CD14-positive monocyte (primary cell): ENCODE results near the gene LRRTM4. TPM values are rescaled to one million over a fixed set of nuclear protein-coding genes. Genes with fewer than 3 reads are reported as not detected.

ENCODE experiments used
- DNase-seq, 3 donors: peaks; one replicate each; pipeline ENCODE4 v3.0.0-alpha.2; 2011 to 2022
- H2AFZ ChIP-seq: 2 replicates; pipeline ENCODE4 v1.6.0; 2012; ENCODE audit warnings: mild to moderate bottlenecking, low read depth, low read length, inconsistent platforms; ENCODE audit not compliant: insufficient read depth, poor library complexity, severe bottlenecking
- H3K27ac ChIP-seq, 2 donors: 1 replicate in 1 of 2; 2 replicates in 1 of 2; pipeline ENCODE4 v1.5.1; 2012 to 2013; ENCODE audit warnings: low read length in 2 of 2, control low read depth in 1 of 2, inconsistent platforms in 1 of 2, low read depth in 1 of 2, mild to moderate bottlenecking in 1 of 2
- H3K27me3 ChIP-seq, 2 donors: one replicate each; pipeline versions ENCODE4 v1.6.0 to v1.6.1; 2011 to 2013; ENCODE audit warnings: low read length in 2 of 2; ENCODE audit not compliant: control insufficient read depth in 2 of 2, insufficient read depth in 2 of 2
- H3K36me3 ChIP-seq, 2 donors: replicated peaks in 1 of 2; 1 replicate in 1 of 2; 2 replicates in 1 of 2; pipeline versions ENCODE4 v1.5.1 to v1.6.1; 2012 to 2013; ENCODE audit warnings: low read length in 2 of 2, control low read depth in 1 of 2, inconsistent platforms in 1 of 2, mild to moderate bottlenecking in 1 of 2; ENCODE audit not compliant: insufficient read depth in 2 of 2, control insufficient read depth in 1 of 2
- H3K4me1 ChIP-seq, 2 donors: 1 replicate in 1 of 2; 2 replicates in 1 of 2; pipeline versions ENCODE4 v1.5.1 to v1.6.1; 2012 to 2013; ENCODE audit warnings: low read length in 2 of 2, control low read depth in 1 of 2, inconsistent platforms in 1 of 2, mild to moderate bottlenecking in 1 of 2, moderate library complexity in 1 of 2; ENCODE audit not compliant: insufficient read depth in 2 of 2, control insufficient read depth in 1 of 2
- H3K4me2 ChIP-seq: replicated peaks from 2 replicates; pipeline ENCODE3; 2012; ENCODE audit warnings: low read length, moderate library complexity, mild to moderate bottlenecking; ENCODE audit not compliant: poor library complexity, severe bottlenecking; ENCODE audit errors: extremely low read depth
- H3K4me3 ChIP-seq, 3 experiments: fragments of 200-600 bp in 1 of 3; sonication (generic) in 1 of 3; replicated peaks in 1 of 3; 1 replicate in 2 of 3; 2 replicates in 1 of 3; pipeline ENCODE4 v1.5.1; 2011 to 2013; ENCODE audit warnings: low read length in 3 of 3, mild to moderate bottlenecking in 3 of 3, control low read depth in 2 of 3, low read depth in 2 of 3, inconsistent platforms in 1 of 3, moderate library complexity in 1 of 3
- H3K79me2 ChIP-seq: 2 replicates; pipeline ENCODE4 v1.6.0; 2012; ENCODE audit warnings: mild to moderate bottlenecking, control low read depth, inconsistent platforms, low read length, moderate library complexity; ENCODE audit not compliant: insufficient read depth
- H3K9ac ChIP-seq: 2 replicates; pipeline ENCODE4 v1.6.0; 2017; ENCODE audit warnings: low read length, mild to moderate bottlenecking; ENCODE audit not compliant: insufficient read depth, poor library complexity, severe bottlenecking
- H3K9me3 ChIP-seq, 2 donors: replicated peaks in 1 of 2; 1 replicate in 1 of 2; 2 replicates in 1 of 2; pipeline versions ENCODE4 v1.5.1 to v1.6.1; 2012 to 2013; ENCODE audit warnings: low read length in 2 of 2, control low read depth in 1 of 2; ENCODE audit not compliant: control insufficient read depth in 1 of 2, insufficient read depth in 1 of 2
- H4K20me1 ChIP-seq: 2 replicates; pipeline ENCODE4 v1.6.0; 2012; ENCODE audit warnings: mild to moderate bottlenecking, low read length, control low read depth, moderate library complexity; ENCODE audit not compliant: insufficient read depth
- H3K27ac Mint-ChIP-seq, 7 donors: one replicate each; pipeline ENCODE4 v1.8.0; 2020; ENCODE audit warnings: mild to moderate bottlenecking in 7 of 7, mixed read lengths in 7 of 7, moderate library complexity in 6 of 7, inconsistent platforms in 2 of 7
- H3K27me3 Mint-ChIP-seq, 3 donors: one replicate each; pipeline ENCODE4 v1.8.0; 2021 to 2022; ENCODE audit warnings: low read depth in 3 of 3, mild to moderate bottlenecking in 3 of 3, mixed read lengths in 3 of 3, moderate library complexity in 3 of 3, inconsistent platforms in 1 of 3
- H3K36me3 Mint-ChIP-seq, 2 donors: one replicate each; pipeline ENCODE4 v1.8.0; 2020; ENCODE audit warnings: mixed read lengths in 2 of 2, inconsistent platforms in 1 of 2, mild to moderate bottlenecking in 1 of 2
- H3K4me1 Mint-ChIP-seq: one replicate; pipeline ENCODE4 v1.8.0; 2020; ENCODE audit warnings: mild to moderate bottlenecking, mixed read lengths
- H3K4me3 Mint-ChIP-seq, 2 donors: one replicate each; pipeline ENCODE4 v1.8.0; 2020; ENCODE audit warnings: mild to moderate bottlenecking in 2 of 2, mixed read lengths in 2 of 2, moderate library complexity in 1 of 2
- H3K9me3 Mint-ChIP-seq, 7 donors: one replicate each; pipeline ENCODE4 v1.8.0; 2020 to 2022; ENCODE audit warnings: mixed read lengths in 7 of 7, mild to moderate bottlenecking in 6 of 7, moderate library complexity in 6 of 7, inconsistent platforms in 2 of 7
- WGBS: methylation state at CpG from one replicate; pipeline ENCODE4 v1.1.5; 2013; ENCODE audit warnings: missing lambda C conversion rate; ENCODE audit not compliant: insufficient coverage; 5-methylcytosine and 5-hydroxymethylcytosine counted together
- intact Hi-C, 2 donors: fragments of 100-400 bp; cut with micrococcal nuclease; formaldehyde crosslinking; loops; one replicate each; pipeline versions ENCODE4 v1.15.0 to v1.15.1; 2023
- polyA plus RNA-seq, 3 donors: library from polyadenylated mRNA; depleted of rRNA in 1 of 3; unstranded in 2 of 3; stranded (reverse) in 1 of 3; fragments of 300-500 nt in 2 of 3; fragments of >200 nt in 1 of 3; fragmentation: Illumina TruSeq in 2 of 3; gene quantifications; 1 replicate in 2 of 3; 2 replicates in 1 of 3; pipeline ENCODE4 v1.2.3, GENCODE V29; 2012 to 2021
- TF ChIP-seq, protein P1 (sequence below): fragments of 200-600 bp; IDR thresholded peaks from one replicate; pipeline ENCODE4 v1.8.0; 2022; ENCODE audit warnings: antibody characterized with exemption, mild to moderate bottlenecking

LRRTM4 gene
- polyA plus RNA-seq, 3 donors = not detected

DNA sequence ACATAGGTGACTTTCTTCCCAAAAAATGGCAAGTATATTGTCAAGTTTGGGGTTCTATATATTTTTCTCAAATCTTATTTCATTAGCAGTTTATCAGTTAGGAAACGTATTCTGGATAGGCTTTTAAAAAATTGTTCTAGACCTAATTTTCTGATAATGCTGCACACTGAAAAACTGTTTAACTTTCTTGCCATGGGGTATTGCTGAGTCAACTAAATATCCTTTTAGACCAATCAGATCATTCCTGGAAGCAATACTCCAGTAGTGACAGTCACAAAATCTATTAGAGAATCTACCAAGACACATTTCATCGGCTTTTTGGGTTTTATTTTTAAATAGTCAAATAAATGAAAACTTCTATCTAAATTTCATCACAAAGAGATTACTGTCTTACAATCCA lies 440.6 kb downstream of the LRRTM4 start:
- no peak overlapping the region for H3K4me2 ChIP-seq
- no peaks in the 10 kb centered on the region for H3K9me3 ChIP-seq
- H3K36me3 ChIP-seq = no peaks in the 10 kb centered on the region
- Mint-ChIP-seq H3K36me3 (no peaks in the 10 kb centered on the region), H3K27me3 (no peaks in the 10 kb centered on the region), H3K4me3 (no peak overlapping the region), H3K27ac (no peak overlapping the region), H3K4me1 (no peaks in the 10 kb centered on the region), H3K9me3 (peaks cover 0 to 6% (median 0%) of the 10 kb centered on the region in 7 donors)
- no peak for DNase-seq
- no peak overlapping the region for H3K9ac ChIP-seq
- no peaks in the 10 kb centered on the region for H4K20me1 ChIP-seq
- H3K79me2 ChIP-seq = no peaks in the 10 kb centered on the region
- no peaks in the 10 kb centered on the region for H3K4me1 ChIP-seq
- H3K27ac ChIP-seq = no peak overlapping the region
- H3K27me3 ChIP-seq = no peaks in the 10 kb centered on the region
- no CpG with 5 or more reads among the region's 2 CpGs for WGBS
- TF ChIP-seq, protein P1, sequence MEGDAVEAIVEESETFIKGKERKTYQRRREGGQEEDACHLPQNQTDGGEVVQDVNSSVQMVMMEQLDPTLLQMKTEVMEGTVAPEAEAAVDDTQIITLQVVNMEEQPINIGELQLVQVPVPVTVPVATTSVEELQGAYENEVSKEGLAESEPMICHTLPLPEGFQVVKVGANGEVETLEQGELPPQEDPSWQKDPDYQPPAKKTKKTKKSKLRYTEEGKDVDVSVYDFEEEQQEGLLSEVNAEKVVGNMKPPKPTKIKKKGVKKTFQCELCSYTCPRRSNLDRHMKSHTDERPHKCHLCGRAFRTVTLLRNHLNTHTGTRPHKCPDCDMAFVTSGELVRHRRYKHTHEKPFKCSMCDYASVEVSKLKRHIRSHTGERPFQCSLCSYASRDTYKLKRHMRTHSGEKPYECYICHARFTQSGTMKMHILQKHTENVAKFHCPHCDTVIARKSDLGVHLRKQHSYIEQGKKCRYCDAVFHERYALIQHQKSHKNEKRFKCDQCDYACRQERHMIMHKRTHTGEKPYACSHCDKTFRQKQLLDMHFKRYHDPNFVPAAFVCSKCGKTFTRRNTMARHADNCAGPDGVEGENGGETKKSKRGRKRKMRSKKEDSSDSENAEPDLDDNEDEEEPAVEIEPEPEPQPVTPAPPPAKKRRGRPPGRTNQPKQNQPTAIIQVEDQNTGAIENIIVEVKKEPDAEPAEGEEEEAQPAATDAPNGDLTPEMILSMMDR = no peak
- H3K4me3 ChIP-seq = no peak overlapping the region
- H2AFZ ChIP-seq = no peak overlapping the region
- intact Hi-C loops = no loop called here

DNA sequence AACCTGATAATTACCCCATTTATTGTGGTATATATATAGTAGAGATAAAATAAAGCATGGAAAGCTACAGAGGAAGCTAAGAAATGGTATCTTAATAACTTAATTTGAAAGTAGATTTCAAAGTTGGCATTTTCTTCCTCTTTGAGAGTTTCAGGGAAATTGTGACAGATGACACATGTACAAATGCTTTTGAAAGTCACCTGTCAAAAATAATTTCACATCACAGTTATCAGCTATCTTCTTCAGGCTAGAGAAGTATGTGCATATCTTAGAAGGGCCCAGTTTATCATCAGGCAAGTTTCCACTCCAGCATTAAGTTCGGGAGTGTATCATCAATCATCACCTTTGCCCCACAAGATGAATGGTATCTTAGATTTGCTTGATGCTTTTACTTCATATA lies 457.9 kb downstream of the LRRTM4 start:
- H4K20me1 ChIP-seq = no peaks in the 10 kb centered on the region
- peaks cover 0 to 2% of the 10 kb centered on the region in 2 donors for H3K9me3 ChIP-seq
- Mint-ChIP-seq H3K27ac (no peak overlapping the region), H3K9me3 (peaks cover 0 to 3% (median 0%) of the 10 kb centered on the region in 7 donors), H3K36me3 (no peaks in the 10 kb centered on the region), H3K4me3 (no peak overlapping the region), H3K4me1 (no peaks in the 10 kb centered on the region), H3K27me3 (peaks cover 0 to under 1% (median 0%) of the 10 kb centered on the region in 3 donors)
- no peak for DNase-seq
- H3K4me2 ChIP-seq = no peak overlapping the region
- no peak overlapping the region for H3K27ac ChIP-seq
- TF ChIP-seq, protein P1 = no peak
- no peak overlapping the region for H3K4me3 ChIP-seq
- H2AFZ ChIP-seq = no peak overlapping the region
- no peaks in the 10 kb centered on the region for H3K4me1 ChIP-seq
- no peak overlapping the region for H3K9ac ChIP-seq
- H3K27me3 ChIP-seq = no peaks in the 10 kb centered on the region
- no peaks in the 10 kb centered on the region for H3K36me3 ChIP-seq
- no peaks in the 10 kb centered on the region for H3K79me2 ChIP-seq
- intact Hi-C loops = no loop called here
- WGBS = no CpG with 5 or more reads among the region's 1 CpG
